Measurements from ENCODE around the gene FYB1. TPM values are rescaled to one million over a fixed set of nuclear protein-coding genes. Genes with fewer than 3 reads are reported as not detected.

The FYB1 gene
- total RNA-seq, 1 donor from 2014 or later: 0.31 TPM

DNA sequence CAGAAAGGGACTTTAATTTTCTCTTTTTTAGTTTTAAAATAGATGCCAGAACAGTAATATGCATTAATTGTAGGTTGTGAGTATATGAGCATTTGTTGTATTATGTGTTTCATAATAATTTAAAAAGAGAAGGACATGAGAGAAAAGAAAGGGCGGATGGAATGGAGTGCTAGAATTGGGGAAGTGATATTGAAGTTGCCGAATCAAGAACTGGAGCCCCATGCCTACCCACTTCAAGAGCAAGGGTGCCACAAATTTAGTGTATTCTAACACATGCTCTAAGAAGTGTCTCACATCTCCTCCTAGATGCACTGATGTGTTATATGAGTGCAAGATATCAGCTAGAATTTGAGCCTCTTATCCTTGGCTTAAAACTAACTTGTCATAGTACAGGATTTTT lies 43.6 kb upstream of the FYB1 start:
- Mint-ChIP-seq H3K27ac (ENCODE audit: unreplicated experiment) (no peak overlapping the region), H3K4me3 (ENCODE audit: unreplicated experiment) (no peak overlapping the region), H3K27me3 (ENCODE audit: unreplicated experiment) (peaks cover 11% of the 10 kb centered on the region), H3K36me3 (ENCODE audit: low read depth, unreplicated experiment) (no peaks in the 10 kb centered on the region), H3K4me1 (ENCODE audit: unreplicated experiment) (no peaks in the 10 kb centered on the region), H3K9me3 (ENCODE audit: unreplicated experiment) (no peaks in the 10 kb centered on the region)
- no peak for TF ChIP-seq CTCF (IDR thresholded peaks at IDR 0.05; ENCODE audit: unreplicated experiment)
- DNase-seq (ENCODE audit: low spot score): no peak

GRCh38 chr5:39260095-39260494 lies 40.7 kb upstream of the FYB1 start:
- H3K4me1 Mint-ChIP-seq (ENCODE audit: unreplicated experiment): no peaks in the 10 kb centered on the region
- TF ChIP-seq CTCF (IDR thresholded peaks at IDR 0.05; ENCODE audit: unreplicated experiment): no peak
- peaks cover 11% of the 10 kb centered on the region for H3K27me3 Mint-ChIP-seq (ENCODE audit: unreplicated experiment)
- no peak overlapping the region for H3K4me3 Mint-ChIP-seq (ENCODE audit: unreplicated experiment)
- no peaks in the 10 kb centered on the region for H3K36me3 Mint-ChIP-seq (ENCODE audit: low read depth, unreplicated experiment)
- DNase-seq (ENCODE audit: low spot score): no peak
- H3K9me3 Mint-ChIP-seq (ENCODE audit: unreplicated experiment): no peaks in the 10 kb centered on the region
- H3K27ac Mint-ChIP-seq (ENCODE audit: unreplicated experiment): no peak overlapping the region

GRCh38 chr5:39257554-39257953 lies 38.2 kb upstream of the FYB1 start:
- no peak for TF ChIP-seq CTCF (IDR thresholded peaks at IDR 0.05; ENCODE audit: unreplicated experiment)
- no peaks in the 10 kb centered on the region for H3K4me1 Mint-ChIP-seq (ENCODE audit: unreplicated experiment)
- no peak overlapping the region for H3K27ac Mint-ChIP-seq (ENCODE audit: unreplicated experiment)
- no peaks in the 10 kb centered on the region for H3K36me3 Mint-ChIP-seq (ENCODE audit: low read depth, unreplicated experiment)
- no peak for DNase-seq (ENCODE audit: low spot score)
- H3K9me3 Mint-ChIP-seq (ENCODE audit: unreplicated experiment): no peaks in the 10 kb centered on the region
- no peak overlapping the region for H3K4me3 Mint-ChIP-seq (ENCODE audit: unreplicated experiment)
- H3K27me3 Mint-ChIP-seq (ENCODE audit: unreplicated experiment): peaks cover 6% of the 10 kb centered on the region

GRCh38 chr5:39256477-39257235 lies 37.3 kb upstream of the FYB1 start:
- no peak overlapping the region for H3K27ac Mint-ChIP-seq (ENCODE audit: unreplicated experiment)
- no peak for TF ChIP-seq CTCF (IDR thresholded peaks at IDR 0.05; ENCODE audit: unreplicated experiment)

DNA sequence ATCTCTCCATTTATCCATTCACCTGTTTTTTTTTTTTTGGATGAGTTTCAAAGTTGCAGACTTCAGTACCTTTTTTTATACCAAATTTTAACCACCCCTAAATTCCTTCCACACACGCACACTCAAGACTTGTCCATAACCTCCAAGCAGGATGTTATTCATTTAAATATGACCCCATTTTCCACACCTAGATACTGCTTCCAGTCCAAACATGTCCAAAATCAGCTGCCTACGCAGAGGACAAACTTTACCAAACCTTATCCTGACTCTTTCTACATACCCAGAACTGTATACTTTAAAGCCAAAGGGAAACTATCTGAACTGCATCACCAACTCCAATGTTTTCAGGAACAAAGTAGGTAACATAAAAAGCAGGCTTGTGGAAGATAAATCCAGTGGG lies 36.0 kb upstream of the FYB1 start:
- no peak overlapping the region for H3K4me3 Mint-ChIP-seq (ENCODE audit: unreplicated experiment)
- peaks cover 3% of the 10 kb centered on the region for H3K27me3 Mint-ChIP-seq (ENCODE audit: unreplicated experiment)
- no peak overlapping the region for H3K27ac Mint-ChIP-seq (ENCODE audit: unreplicated experiment)
- TF ChIP-seq CTCF (IDR thresholded peaks at IDR 0.05; ENCODE audit: unreplicated experiment): no peak
- H3K4me1 Mint-ChIP-seq (ENCODE audit: unreplicated experiment): no peaks in the 10 kb centered on the region
- no peaks in the 10 kb centered on the region for H3K9me3 Mint-ChIP-seq (ENCODE audit: unreplicated experiment)
- no peaks in the 10 kb centered on the region for H3K36me3 Mint-ChIP-seq (ENCODE audit: low read depth, unreplicated experiment)
- no peak for DNase-seq (ENCODE audit: low spot score)

More at GRCh38 chr5:39256477-39257235, 37.3 kb upstream of the FYB1 start:
- Mint-ChIP-seq H3K4me3 (ENCODE audit: unreplicated experiment) (no peak overlapping the region), H3K9me3 (ENCODE audit: unreplicated experiment) (no peaks in the 10 kb centered on the region), H3K4me1 (ENCODE audit: unreplicated experiment) (no peaks in the 10 kb centered on the region), H3K27me3 (ENCODE audit: unreplicated experiment) (peaks cover 6% of the 10 kb centered on the region), H3K36me3 (ENCODE audit: low read depth, unreplicated experiment) (no peaks in the 10 kb centered on the region)
- no peak for DNase-seq (ENCODE audit: low spot score)
